ENCODE measurements around the gene ST3GAL3. TPM values are rescaled to one million over a fixed set of nuclear protein-coding genes. Genes with fewer than 3 reads are reported as not detected.

ST3GAL3 gene
- total RNA-seq, 1 experiment from 2014 or later, result 26.0 TPM

DNA sequence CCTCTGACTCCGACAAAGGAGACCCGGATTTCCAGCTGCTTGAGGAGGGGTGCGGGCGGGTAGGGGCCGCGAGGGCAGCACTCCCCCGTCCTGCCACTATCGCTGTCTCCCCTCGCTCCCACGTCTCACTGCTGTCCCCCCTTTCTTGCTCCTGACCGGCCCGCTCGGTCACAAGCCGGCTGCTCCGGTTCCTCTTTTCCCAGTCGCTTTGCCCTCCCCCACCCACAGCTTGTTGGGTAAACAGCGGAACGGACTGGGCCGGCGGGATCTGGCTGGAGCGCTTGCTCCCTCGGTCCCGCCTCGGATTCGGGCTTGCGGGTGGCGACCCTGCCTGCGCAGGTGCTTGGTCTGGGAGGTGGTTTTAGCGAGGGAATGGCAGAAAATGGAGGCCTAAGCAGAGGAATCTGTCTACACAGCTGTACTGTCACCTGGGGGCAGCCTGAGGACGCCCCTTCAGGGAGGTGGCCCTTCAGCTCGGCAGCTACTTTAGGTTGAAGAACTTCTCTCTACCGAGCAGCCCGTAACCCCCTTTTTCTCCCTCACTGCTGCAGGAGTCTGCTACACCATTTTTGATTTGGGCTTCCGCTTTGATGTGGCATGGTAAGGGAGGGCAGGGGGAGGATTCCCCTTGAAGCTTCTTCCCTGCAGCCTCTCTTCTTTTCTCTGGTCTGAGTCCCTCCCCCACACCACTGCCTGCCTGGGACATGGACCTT lies 268.1 kb downstream of the ST3GAL3 start:
- peak overlapping the region; percentile 80 to 85 for H3K4me3 ChIP-seq (ENCODE audit: low read depth in 2 of 2, low read length in 2 of 2)
- in situ Hi-C loops (cut with HindIII; ENCODE audit: low pct_unique_long_range_greater_than_20kb, low sequenced_read_pairs) (no loop called here), intact Hi-C loops (cut with micrococcal nuclease; ENCODE audit: unreplicated experiment) (no loop called here)
- no peaks in the 10 kb centered on the region for H3K27me3 ChIP-seq (ENCODE audit: control insufficient read depth, insufficient read depth, low read length)
- no peaks in the 10 kb centered on the region for H3K9me3 ChIP-seq (ENCODE audit: control insufficient read depth, insufficient read depth, low read depth, low read length)
- H3K4me1 ChIP-seq (ENCODE audit: control insufficient read depth, insufficient read depth, low read length), result peaks cover 49% of the 10 kb centered on the region
- peak overlapping the region; percentile 89 for H3K27ac ChIP-seq (ENCODE audit: low read length)
- ChIA-PET POLR2A (interaction anchor here (0.6 to 0.7 kb wide), 2 partner anchors 210 to 267 kb away, joined by 3 to 9 read pairs; no protein-coding TSS in a partner anchor), CTCF (interaction anchor here (0.5 to 0.6 kb wide), 2 partner anchors 20 to 1615 kb away, joined by 4 to 10 read pairs; no protein-coding TSS in a partner anchor)
- TF ChIP-seq POLR2AphosphoS5 (IDR thresholded peaks at IDR 0.05; ENCODE audit: low read depth, low read length), result no peak
- peak; percentile 38; the same call in 1 of the 2 replicates for TF ChIP-seq SIN3A (IDR thresholded peaks at IDR 0.05; ENCODE audit: borderline replicate concordance, insufficient read depth, low read depth, low read length)
- DNase-seq (ENCODE audit: low read depth, low spot score) (no peak), ATAC-seq (no peak)
- TSS peak; percentile 45 for BruUV-seq (replicated peaks)
- H3K36me3 ChIP-seq (ENCODE audit: control insufficient read depth, insufficient read depth, low read length), result peaks cover 9% of the 10 kb centered on the region; the same call in 1 of the 2 replicates

- no TSS peak for BruUV-seq (replicated peaks)
Observed at GRCh38 chr1:43976045-43976444, 268.7 kb downstream of the ST3GAL3 start.

More at GRCh38 chr1:43976045-43976444, 268.7 kb downstream of the ST3GAL3 start:
- Histone ChIP-seq H3K36me3 (ENCODE audit: control insufficient read depth, insufficient read depth, low read length) (peaks cover 9% of the 10 kb centered on the region; the same call in 1 of the 2 replicates), H3K9me3 (ENCODE audit: control insufficient read depth, insufficient read depth, low read depth, low read length) (no peaks in the 10 kb centered on the region), H3K27ac (ENCODE audit: low read length) (peak overlapping the region; percentile 89), H3K4me3 (ENCODE audit: low read depth in 2 of 2, low read length in 2 of 2) (peak overlapping the region; percentile 80 to 85), H3K27me3 (ENCODE audit: control insufficient read depth, insufficient read depth, low read length) (no peaks in the 10 kb centered on the region), H3K4me1 (ENCODE audit: control insufficient read depth, insufficient read depth, low read length) (peaks cover 48% of the 10 kb centered on the region)
- CTCF ChIA-PET, result interaction anchor here (0.5 kb wide), 1 partner anchor 1614 kb away, joined by 10 read pairs; no protein-coding TSS in a partner anchor
- no peak for DNase-seq (ENCODE audit: low read depth, low spot score)
- POLR2A ChIA-PET, result interaction anchor here (0.6 kb wide), 1 partner anchor 17 kb away, joined by 5 read pairs; no protein-coding TSS in a partner anchor
- no peak for ATAC-seq
- TF ChIP-seq TCF7L2 (IDR thresholded peaks at IDR 0.05; ENCODE audit: low read depth, low read length), result no peak
- TF ChIP-seq, protein P1, sequence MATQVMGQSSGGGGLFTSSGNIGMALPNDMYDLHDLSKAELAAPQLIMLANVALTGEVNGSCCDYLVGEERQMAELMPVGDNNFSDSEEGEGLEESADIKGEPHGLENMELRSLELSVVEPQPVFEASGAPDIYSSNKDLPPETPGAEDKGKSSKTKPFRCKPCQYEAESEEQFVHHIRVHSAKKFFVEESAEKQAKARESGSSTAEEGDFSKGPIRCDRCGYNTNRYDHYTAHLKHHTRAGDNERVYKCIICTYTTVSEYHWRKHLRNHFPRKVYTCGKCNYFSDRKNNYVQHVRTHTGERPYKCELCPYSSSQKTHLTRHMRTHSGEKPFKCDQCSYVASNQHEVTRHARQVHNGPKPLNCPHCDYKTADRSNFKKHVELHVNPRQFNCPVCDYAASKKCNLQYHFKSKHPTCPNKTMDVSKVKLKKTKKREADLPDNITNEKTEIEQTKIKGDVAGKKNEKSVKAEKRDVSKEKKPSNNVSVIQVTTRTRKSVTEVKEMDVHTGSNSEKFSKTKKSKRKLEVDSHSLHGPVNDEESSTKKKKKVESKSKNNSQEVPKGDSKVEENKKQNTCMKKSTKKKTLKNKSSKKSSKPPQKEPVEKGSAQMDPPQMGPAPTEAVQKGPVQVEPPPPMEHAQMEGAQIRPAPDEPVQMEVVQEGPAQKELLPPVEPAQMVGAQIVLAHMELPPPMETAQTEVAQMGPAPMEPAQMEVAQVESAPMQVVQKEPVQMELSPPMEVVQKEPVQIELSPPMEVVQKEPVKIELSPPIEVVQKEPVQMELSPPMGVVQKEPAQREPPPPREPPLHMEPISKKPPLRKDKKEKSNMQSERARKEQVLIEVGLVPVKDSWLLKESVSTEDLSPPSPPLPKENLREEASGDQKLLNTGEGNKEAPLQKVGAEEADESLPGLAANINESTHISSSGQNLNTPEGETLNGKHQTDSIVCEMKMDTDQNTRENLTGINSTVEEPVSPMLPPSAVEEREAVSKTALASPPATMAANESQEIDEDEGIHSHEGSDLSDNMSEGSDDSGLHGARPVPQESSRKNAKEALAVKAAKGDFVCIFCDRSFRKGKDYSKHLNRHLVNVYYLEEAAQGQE (IDR thresholded peaks at IDR 0.05; ENCODE audit: insufficient read depth in 1 of 2, low read depth in 2 of 2, low read length in 1 of 2), result no peak
- no peak for TF ChIP-seq POLR2AphosphoS5 (IDR thresholded peaks at IDR 0.05; ENCODE audit: low read depth, low read length)
- no peak for TF ChIP-seq SIN3A (IDR thresholded peaks at IDR 0.05; ENCODE audit: borderline replicate concordance, insufficient read depth, low read depth, low read length)
- TF ChIP-seq, protein P2, sequence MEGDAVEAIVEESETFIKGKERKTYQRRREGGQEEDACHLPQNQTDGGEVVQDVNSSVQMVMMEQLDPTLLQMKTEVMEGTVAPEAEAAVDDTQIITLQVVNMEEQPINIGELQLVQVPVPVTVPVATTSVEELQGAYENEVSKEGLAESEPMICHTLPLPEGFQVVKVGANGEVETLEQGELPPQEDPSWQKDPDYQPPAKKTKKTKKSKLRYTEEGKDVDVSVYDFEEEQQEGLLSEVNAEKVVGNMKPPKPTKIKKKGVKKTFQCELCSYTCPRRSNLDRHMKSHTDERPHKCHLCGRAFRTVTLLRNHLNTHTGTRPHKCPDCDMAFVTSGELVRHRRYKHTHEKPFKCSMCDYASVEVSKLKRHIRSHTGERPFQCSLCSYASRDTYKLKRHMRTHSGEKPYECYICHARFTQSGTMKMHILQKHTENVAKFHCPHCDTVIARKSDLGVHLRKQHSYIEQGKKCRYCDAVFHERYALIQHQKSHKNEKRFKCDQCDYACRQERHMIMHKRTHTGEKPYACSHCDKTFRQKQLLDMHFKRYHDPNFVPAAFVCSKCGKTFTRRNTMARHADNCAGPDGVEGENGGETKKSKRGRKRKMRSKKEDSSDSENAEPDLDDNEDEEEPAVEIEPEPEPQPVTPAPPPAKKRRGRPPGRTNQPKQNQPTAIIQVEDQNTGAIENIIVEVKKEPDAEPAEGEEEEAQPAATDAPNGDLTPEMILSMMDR (IDR thresholded peaks at IDR 0.05), result no peak
- in situ Hi-C loops (cut with HindIII; ENCODE audit: low pct_unique_long_range_greater_than_20kb, low sequenced_read_pairs), result no loop called here
- intact Hi-C loops (cut with micrococcal nuclease; ENCODE audit: unreplicated experiment), result no loop called here
